Thyroid gland (tissue), 4 donors: ENCODE data around the gene GFRA4.

ENCODE experiments used
- CTCF ChIP-seq, 6 experiments: fragments of 200-600 bp in 3 of 6; fragments of 450-650 bp in 3 of 6; sonication (generic) in 3 of 6; IDR thresholded peaks; one replicate each; pipeline ENCODE4 v1.5.1; 2016 to 2019; ENCODE audit warnings: antibody characterized with exemption in 6 of 6, mild to moderate bottlenecking in 2 of 6, inconsistent platforms in 1 of 6, moderate library complexity in 1 of 6
- POLR2A ChIP-seq, 2 donors: fragments of 450-650 bp; IDR thresholded peaks; one replicate each; pipeline ENCODE4 v1.6.1; 2017; ENCODE audit warnings: antibody characterized with exemption in 2 of 2, mild to moderate bottlenecking in 2 of 2, moderate library complexity in 1 of 2

DNA sequence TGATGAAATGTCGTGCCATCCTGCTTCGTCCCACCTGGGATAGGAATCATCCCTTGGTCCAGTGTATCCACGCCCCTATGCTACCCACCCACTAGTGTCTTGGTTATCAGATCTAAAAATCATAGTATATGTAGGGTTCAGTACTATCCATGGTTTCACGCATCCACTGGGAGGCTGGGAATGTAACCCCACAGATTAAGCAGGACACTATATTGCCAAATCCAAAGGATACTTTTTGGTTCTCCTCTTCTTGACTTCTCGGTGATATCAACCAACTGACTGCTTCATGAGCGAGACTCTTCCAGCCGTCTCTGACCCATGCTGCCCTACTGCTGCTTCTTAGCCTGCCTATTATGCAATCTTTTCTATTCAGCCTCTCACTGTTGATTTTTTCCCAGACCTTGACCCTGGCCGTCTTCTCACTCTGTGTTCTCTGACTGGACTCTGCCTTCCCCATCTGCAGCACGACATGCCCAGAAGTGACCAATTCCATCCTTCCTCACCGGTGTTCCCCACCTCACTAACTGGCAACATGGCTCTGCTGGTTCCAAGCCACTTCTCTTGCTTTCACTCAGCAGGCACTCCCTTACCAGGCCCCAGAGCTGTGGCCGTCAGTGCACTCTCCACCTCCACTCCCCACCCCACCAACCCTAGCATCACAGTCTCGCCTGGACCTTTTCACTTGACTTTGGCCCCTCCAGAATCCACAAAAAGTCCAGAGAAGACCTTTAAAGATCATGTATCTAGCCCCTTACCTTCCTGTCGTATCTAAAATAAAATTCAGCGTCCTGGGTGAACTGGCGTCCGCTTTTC lies 34.5 kb downstream of the GFRA4 start:
- TF ChIP-seq CTCF (IDR thresholded peaks at IDR 0.05) (no peak), POLR2A (IDR thresholded peaks at IDR 0.05) (no peak)
